WTC11 (cell line): ENCODE results near the gene SLC10A6. TPM values are rescaled to one million over a fixed set of nuclear protein-coding genes. Genes with fewer than 3 reads are reported as not detected.

Experiments
- ATAC-seq: fragments of 200-7000 bp; cut with Tn5 transposase; 2 replicates; pipeline ENCODE4 v1.10.0; 2021; ENCODE audit warnings: mild to moderate bottlenecking, moderate library complexity
- CTCF ChIA-PET: fragments of 300-600 bp; sonication (Branson Sonifier 250); formaldehyde crosslinking; loops from one replicate; lab custom pipeline; 2021; ENCODE audit warnings: antibody characterized with exemption; lab: Charles Lee
- POLR2A ChIA-PET: fragments of 350-600 bp; sonication (Branson Sonifier 250); formaldehyde crosslinking; loops from one replicate; lab custom pipeline; 2021; ENCODE audit warnings: antibody characterized with exemption; lab: Charles Lee
- DNase-seq: peaks from one replicate; pipeline ENCODE4 v3.0.0; 2021; ENCODE audit warnings: low spot score
- H3K27ac Mint-ChIP-seq: 2 replicates; pipeline ENCODE4 v1.8.0; 2021; ENCODE audit warnings: mixed read lengths
- H3K27me3 Mint-ChIP-seq: 2 replicates; pipeline ENCODE4 v1.8.0; 2021; ENCODE audit warnings: low read depth, mild to moderate bottlenecking, moderate library complexity, mixed read lengths
- H3K36me3 Mint-ChIP-seq: 2 replicates; pipeline ENCODE4 v1.8.0; 2021; ENCODE audit warnings: mixed read lengths
- H3K4me1 Mint-ChIP-seq: 2 replicates; pipeline ENCODE4 v1.8.0; 2022; ENCODE audit warnings: mixed read lengths
- H3K4me3 Mint-ChIP-seq: 2 replicates; pipeline ENCODE4 v1.8.0; 2021; ENCODE audit warnings: mild to moderate bottlenecking, moderate library complexity, mixed read lengths
- H3K9me3 Mint-ChIP-seq: 2 replicates; pipeline ENCODE4 v1.8.0; 2021; ENCODE audit warnings: mixed read lengths
- ESRRA ChIP-seq: sonication (generic); formaldehyde crosslinking; IDR thresholded peaks from 2 replicates; pipeline ENCODE4 v1.8.1; 2022; ENCODE audit warnings: mild to moderate bottlenecking, missing genetic modification reagents, borderline replicate concordance
- FOXP1 ChIP-seq: sonication (generic); formaldehyde crosslinking; IDR thresholded peaks from 2 replicates; pipeline ENCODE4 v1.8.0; 2022; ENCODE audit warnings: missing genetic modification reagents, mild to moderate bottlenecking, moderate library complexity, borderline replicate concordance
- HMGA2 ChIP-seq: fragments of 250-450 bp; sonication (Bioruptor Pico); IDR thresholded peaks from 2 replicates; pipeline ENCODE4 v1.4.0; 2021; ENCODE audit warnings: mild to moderate bottlenecking, moderate library complexity
- MYBL2 ChIP-seq: sonication (generic); formaldehyde crosslinking; IDR thresholded peaks from 2 replicates; pipeline ENCODE4 v1.8.1; 2023; ENCODE audit warnings: mild to moderate bottlenecking, moderate library complexity, missing genetic modification reagents
- OVOL2 ChIP-seq: fragments of 250-450 bp; sonication (Bioruptor Pico); IDR thresholded peaks from 2 replicates; pipeline ENCODE4 v1.9.0; 2021; ENCODE audit warnings: mild to moderate bottlenecking, borderline replicate concordance
- RORB ChIP-seq: fragments of 250-450 bp; sonication (Bioruptor Pico); IDR thresholded peaks from 2 replicates; pipeline ENCODE4 v1.9.0; 2021; ENCODE audit warnings: mild to moderate bottlenecking
- TEAD4 ChIP-seq: sonication (generic); formaldehyde crosslinking; IDR thresholded peaks from 2 replicates; pipeline ENCODE4 v1.8.0; 2022; ENCODE audit warnings: mild to moderate bottlenecking, missing genetic modification reagents
- ZBTB21 ChIP-seq: sonication (generic); formaldehyde crosslinking; IDR thresholded peaks from 2 replicates; pipeline ENCODE4 v1.8.1; 2023; ENCODE audit warnings: mild to moderate bottlenecking, missing genetic modification reagents, borderline replicate concordance
- ZNF138 ChIP-seq: sonication (generic); formaldehyde crosslinking; conservative IDR thresholded peaks from 2 replicates; pipeline ENCODE4 v1.8.1; 2022; ENCODE audit warnings: mild to moderate bottlenecking, moderate library complexity, missing genetic modification reagents
- ZNF219 ChIP-seq: sonication (generic); formaldehyde crosslinking; IDR thresholded peaks from 2 replicates; pipeline ENCODE4 v1.8.0; 2023; ENCODE audit warnings: missing genetic modification reagents, mild to moderate bottlenecking, borderline replicate concordance
- total RNA-seq: library from RNA; stranded (reverse); gene quantifications from 3 replicates; pipeline ENCODE4 v1.2.3, GENCODE V29; 2021
- TF ChIP-seq, protein P1 (sequence below): fragments of 250-450 bp; sonication (Bioruptor Pico); conservative IDR thresholded peaks from 2 replicates; pipeline ENCODE4 v1.9.0; 2021; ENCODE audit warnings: mild to moderate bottlenecking
- TF ChIP-seq, protein P2 (sequence below): sonication (generic); formaldehyde crosslinking; IDR thresholded peaks from 2 replicates; pipeline ENCODE4 v1.8.1; 2022; ENCODE audit warnings: missing genetic modification reagents, borderline replicate concordance
- TF ChIP-seq, protein P3 (sequence below): sonication (generic); formaldehyde crosslinking; IDR thresholded peaks from 2 replicates; pipeline ENCODE4 v1.8.1; 2022; ENCODE audit warnings: mild to moderate bottlenecking, missing genetic modification reagents, moderate library complexity, borderline replicate concordance
- TF ChIP-seq, protein P4 (sequence below): fragments of 250-450 bp; sonication (Bioruptor Pico); IDR thresholded peaks from 2 replicates; pipeline ENCODE4 v1.9.0; 2021; ENCODE audit warnings: mild to moderate bottlenecking
- TF ChIP-seq, protein P5 (sequence below): fragments of 250-450 bp; sonication (Bioruptor Pico); IDR thresholded peaks from 2 replicates; pipeline ENCODE4 v1.8.0; 2021; ENCODE audit warnings: mild to moderate bottlenecking
- TF ChIP-seq, protein P6 (sequence below): sonication (generic); formaldehyde crosslinking; IDR thresholded peaks from 2 replicates; pipeline ENCODE4 v1.8.0; 2022; ENCODE audit warnings: mild to moderate bottlenecking, missing genetic modification reagents
- TF ChIP-seq, protein P7 (sequence below): sonication (generic); formaldehyde crosslinking; conservative IDR thresholded peaks from 2 replicates; pipeline ENCODE4 v1.8.1; 2023; ENCODE audit warnings: mild to moderate bottlenecking, low read depth, missing genetic modification reagents, moderate library complexity
- TF ChIP-seq, protein P8 (sequence below): sonication (generic); formaldehyde crosslinking; IDR thresholded peaks from 2 replicates; pipeline ENCODE4 v1.8.0; 2022; ENCODE audit warnings: mild to moderate bottlenecking, missing genetic modification reagents

SLC10A6 gene
- total RNA-seq, 1 experiment from 2014 or later, result not detected

DNA sequence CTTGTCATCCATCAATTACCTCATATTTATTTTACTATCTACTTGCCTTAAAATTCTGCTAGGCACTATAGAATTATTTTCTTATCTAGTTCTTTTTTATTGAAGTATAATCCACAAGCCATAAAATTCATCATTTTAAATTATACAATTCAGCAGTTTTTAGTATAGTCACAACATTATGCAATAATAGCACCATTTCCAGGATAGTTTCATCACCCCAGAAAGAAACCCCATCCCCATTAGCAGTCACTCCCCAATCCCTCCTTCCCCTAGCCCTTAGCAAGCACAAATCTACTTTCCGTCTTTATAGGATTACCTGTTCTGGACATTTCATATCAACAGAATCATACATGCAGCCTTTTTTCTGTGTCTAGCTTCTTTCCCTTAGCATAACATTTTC is 15.6 kb downstream of the SLC10A6 start:
- H3K4me3 Mint-ChIP-seq, result no peak overlapping the region
- POLR2A ChIA-PET, result interaction anchor here (0.6 kb wide), 1 partner anchor 131 kb away, joined by 3 read pairs; no protein-coding TSS in a partner anchor
- no peak for DNase-seq
- no peak for ATAC-seq
- H3K27me3 Mint-ChIP-seq, result no peaks in the 10 kb centered on the region
- H3K27ac Mint-ChIP-seq, result no peak overlapping the region
- H3K4me1 Mint-ChIP-seq, result no peaks in the 10 kb centered on the region
- 0 out of 2 replicates have a peak, but pooled peaks cover 3% of the 10 kb centered on the region for H3K9me3 Mint-ChIP-seq
- CTCF ChIA-PET, result interaction anchor here (1.9 kb wide), 1 partner anchor 45 kb away, joined by 4 read pairs; no protein-coding TSS in a partner anchor
- no peaks in the 10 kb centered on the region for H3K36me3 Mint-ChIP-seq
- TF ChIP-seq ZBTB21 (CRISPR knock-in tag) (no peak), HMGA2 (CRISPR knock-in tag) (no peak), RORB (no peak), MYBL2 (CRISPR knock-in tag) (no peak), ZNF138 (no peak), ZNF219 (no peak), OVOL2 (CRISPR knock-in tag) (no peak), ESRRA (CRISPR knock-in tag) (no peak), TEAD4 (CRISPR knock-in tag) (no peak), FOXP1 (CRISPR knock-in tag) (no peak)
- TF ChIP-seq, protein P1, sequence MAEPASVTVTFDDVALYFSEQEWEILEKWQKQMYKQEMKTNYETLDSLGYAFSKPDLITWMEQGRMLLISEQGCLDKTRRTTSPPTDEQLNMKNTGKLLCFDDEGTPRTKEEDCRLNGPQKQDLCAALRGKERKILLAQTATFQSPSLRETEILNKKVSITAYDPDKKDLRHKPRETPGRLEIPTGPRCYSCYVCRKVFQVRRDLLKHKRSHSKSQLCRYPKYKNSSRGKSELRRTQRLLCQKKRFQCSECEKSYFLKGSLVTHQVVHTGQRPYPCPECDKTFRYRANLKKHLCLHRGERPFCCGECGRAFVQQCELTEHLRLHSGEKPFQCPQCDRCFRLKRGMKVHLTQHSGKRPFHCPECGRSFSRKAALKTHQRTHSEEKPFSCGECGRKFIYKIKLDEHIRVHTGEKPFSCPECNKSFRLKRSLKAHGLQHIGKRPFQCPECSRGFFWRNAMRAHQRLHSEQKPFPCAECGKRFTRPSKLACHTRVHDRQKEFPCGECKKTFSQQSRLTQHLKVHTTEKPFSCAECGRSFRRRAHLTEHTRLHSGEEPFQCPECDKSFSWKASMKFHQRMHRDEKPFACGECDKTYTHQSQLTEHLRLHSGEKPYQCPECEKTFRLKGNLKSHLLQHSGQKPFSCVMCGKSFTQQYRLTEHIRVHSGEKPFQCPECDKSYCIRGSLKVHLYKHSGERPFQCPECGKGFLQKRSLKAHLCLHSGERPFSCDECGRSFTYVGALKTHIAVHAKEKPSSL (CRISPR knock-in tag), result no peak
- TF ChIP-seq, protein P2, sequence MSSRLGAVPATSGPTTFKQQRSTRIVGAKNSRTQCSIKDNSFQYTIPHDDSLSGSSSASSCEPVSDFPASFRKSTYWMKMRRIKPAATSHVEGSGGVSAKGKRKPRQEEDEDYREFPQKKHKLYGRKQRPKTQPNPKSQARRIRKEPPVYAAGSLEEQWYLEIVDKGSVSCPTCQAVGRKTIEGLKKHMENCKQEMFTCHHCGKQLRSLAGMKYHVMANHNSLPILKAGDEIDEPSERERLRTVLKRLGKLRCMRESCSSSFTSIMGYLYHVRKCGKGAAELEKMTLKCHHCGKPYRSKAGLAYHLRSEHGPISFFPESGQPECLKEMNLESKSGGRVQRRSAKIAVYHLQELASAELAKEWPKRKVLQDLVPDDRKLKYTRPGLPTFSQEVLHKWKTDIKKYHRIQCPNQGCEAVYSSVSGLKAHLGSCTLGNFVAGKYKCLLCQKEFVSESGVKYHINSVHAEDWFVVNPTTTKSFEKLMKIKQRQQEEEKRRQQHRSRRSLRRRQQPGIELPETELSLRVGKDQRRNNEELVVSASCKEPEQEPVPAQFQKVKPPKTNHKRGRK (CRISPR knock-in tag), result no peak
- TF ChIP-seq, protein P3, sequence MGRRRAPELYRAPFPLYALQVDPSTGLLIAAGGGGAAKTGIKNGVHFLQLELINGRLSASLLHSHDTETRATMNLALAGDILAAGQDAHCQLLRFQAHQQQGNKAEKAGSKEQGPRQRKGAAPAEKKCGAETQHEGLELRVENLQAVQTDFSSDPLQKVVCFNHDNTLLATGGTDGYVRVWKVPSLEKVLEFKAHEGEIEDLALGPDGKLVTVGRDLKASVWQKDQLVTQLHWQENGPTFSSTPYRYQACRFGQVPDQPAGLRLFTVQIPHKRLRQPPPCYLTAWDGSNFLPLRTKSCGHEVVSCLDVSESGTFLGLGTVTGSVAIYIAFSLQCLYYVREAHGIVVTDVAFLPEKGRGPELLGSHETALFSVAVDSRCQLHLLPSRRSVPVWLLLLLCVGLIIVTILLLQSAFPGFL (CRISPR knock-in tag), result no peak
- TF ChIP-seq, protein P4, sequence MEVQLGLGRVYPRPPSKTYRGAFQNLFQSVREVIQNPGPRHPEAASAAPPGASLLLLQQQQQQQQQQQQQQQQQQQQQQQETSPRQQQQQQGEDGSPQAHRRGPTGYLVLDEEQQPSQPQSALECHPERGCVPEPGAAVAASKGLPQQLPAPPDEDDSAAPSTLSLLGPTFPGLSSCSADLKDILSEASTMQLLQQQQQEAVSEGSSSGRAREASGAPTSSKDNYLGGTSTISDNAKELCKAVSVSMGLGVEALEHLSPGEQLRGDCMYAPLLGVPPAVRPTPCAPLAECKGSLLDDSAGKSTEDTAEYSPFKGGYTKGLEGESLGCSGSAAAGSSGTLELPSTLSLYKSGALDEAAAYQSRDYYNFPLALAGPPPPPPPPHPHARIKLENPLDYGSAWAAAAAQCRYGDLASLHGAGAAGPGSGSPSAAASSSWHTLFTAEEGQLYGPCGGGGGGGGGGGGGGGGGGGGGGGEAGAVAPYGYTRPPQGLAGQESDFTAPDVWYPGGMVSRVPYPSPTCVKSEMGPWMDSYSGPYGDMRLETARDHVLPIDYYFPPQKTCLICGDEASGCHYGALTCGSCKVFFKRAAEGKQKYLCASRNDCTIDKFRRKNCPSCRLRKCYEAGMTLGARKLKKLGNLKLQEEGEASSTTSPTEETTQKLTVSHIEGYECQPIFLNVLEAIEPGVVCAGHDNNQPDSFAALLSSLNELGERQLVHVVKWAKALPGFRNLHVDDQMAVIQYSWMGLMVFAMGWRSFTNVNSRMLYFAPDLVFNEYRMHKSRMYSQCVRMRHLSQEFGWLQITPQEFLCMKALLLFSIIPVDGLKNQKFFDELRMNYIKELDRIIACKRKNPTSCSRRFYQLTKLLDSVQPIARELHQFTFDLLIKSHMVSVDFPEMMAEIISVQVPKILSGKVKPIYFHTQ, result no peak
- TF ChIP-seq, protein P5, sequence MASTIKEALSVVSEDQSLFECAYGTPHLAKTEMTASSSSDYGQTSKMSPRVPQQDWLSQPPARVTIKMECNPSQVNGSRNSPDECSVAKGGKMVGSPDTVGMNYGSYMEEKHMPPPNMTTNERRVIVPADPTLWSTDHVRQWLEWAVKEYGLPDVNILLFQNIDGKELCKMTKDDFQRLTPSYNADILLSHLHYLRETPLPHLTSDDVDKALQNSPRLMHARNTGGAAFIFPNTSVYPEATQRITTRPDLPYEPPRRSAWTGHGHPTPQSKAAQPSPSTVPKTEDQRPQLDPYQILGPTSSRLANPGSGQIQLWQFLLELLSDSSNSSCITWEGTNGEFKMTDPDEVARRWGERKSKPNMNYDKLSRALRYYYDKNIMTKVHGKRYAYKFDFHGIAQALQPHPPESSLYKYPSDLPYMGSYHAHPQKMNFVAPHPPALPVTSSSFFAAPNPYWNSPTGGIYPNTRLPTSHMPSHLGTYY (CRISPR knock-in tag), result no peak
- TF ChIP-seq, protein P6, sequence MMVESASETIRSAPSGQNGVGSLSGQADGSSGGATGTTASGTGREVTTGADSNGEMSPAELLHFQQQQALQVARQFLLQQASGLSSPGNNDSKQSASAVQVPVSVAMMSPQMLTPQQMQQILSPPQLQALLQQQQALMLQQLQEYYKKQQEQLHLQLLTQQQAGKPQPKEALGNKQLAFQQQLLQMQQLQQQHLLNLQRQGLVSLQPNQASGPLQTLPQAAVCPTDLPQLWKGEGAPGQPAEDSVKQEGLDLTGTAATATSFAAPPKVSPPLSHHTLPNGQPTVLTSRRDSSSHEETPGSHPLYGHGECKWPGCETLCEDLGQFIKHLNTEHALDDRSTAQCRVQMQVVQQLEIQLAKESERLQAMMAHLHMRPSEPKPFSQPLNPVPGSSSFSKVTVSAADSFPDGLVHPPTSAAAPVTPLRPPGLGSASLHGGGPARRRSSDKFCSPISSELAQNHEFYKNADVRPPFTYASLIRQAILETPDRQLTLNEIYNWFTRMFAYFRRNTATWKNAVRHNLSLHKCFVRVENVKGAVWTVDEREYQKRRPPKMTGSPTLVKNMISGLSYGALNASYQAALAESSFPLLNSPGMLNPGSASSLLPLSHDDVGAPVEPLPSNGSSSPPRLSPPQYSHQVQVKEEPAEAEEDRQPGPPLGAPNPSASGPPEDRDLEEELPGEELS, result no peak
- TF ChIP-seq, protein P7, sequence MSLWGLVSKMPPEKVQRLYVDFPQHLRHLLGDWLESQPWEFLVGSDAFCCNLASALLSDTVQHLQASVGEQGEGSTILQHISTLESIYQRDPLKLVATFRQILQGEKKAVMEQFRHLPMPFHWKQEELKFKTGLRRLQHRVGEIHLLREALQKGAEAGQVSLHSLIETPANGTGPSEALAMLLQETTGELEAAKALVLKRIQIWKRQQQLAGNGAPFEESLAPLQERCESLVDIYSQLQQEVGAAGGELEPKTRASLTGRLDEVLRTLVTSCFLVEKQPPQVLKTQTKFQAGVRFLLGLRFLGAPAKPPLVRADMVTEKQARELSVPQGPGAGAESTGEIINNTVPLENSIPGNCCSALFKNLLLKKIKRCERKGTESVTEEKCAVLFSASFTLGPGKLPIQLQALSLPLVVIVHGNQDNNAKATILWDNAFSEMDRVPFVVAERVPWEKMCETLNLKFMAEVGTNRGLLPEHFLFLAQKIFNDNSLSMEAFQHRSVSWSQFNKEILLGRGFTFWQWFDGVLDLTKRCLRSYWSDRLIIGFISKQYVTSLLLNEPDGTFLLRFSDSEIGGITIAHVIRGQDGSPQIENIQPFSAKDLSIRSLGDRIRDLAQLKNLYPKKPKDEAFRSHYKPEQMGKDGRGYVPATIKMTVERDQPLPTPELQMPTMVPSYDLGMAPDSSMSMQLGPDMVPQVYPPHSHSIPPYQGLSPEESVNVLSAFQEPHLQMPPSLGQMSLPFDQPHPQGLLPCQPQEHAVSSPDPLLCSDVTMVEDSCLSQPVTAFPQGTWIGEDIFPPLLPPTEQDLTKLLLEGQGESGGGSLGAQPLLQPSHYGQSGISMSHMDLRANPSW, result no peak
- TF ChIP-seq, protein P8, sequence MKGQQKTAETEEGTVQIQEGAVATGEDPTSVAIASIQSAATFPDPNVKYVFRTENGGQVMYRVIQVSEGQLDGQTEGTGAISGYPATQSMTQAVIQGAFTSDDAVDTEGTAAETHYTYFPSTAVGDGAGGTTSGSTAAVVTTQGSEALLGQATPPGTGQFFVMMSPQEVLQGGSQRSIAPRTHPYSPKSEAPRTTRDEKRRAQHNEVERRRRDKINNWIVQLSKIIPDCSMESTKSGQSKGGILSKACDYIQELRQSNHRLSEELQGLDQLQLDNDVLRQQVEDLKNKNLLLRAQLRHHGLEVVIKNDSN, result no peak
